Raji (cell line): Measurements from ENCODE around the gene MICALL1.

ENCODE experiments used
- POLR2A ChIP-seq: IDR thresholded peaks from 2 replicates; pipeline ENCODE4 v1.6.1; 2011; ENCODE audit warnings: low read depth, low read length, control low read depth; ENCODE audit not compliant: insufficient read depth

Gene MICALL1

DNA sequence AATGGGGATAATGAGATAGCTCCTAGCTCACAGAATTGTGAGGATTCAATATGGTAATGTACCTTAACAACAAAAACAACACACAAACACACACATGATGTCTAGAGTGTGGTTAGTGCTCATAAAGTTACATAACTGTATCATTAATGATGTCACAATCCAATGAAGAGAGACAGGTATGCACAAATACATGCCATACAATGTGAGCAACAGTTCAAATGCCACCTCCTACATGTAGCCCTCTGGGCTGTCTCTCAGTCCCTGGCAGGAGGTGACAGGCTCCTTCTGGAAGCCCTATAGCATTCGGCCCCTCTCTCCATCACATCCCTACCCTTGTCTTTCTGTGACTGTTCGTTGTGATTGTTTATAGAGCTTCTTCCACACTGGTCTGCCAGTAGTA, 8.3 kb upstream of the MICALL1 start:
- no peak for TF ChIP-seq POLR2A

DNA sequence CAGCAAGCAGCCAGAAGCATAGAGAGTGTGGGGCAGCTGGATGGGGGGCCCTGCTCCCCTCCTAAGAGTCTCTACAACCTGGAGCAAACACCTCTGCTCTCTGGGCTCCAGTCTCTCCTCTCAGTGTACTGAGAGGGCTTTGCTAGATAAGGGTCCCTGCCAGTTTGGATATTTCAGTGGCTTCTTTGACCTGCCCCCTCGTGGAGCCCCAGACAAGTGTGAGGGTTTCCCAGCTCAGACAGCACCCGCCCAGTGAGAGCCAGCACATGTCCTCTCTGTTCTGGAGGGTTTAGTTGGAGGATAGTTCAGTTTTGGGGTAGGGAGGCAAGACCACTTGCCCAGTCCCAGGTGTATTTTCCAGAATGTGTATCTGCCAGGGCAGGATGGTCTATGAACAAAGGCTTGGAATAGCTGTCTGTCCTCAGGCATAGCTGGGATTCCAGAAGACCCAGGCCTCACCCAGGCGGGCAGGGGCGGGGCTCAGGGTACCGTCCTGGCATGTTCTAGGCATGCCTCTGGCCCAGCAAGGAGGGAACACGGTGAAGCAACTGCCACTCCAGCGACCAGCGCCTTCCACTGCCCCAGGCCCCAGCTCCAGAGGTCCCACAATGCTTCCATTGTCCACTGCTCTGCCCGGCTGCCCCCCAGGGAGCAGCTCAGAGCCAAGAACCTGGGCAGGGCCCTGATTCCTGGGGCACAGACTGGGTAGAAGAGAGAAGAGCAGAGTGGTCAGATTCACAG, 7.5 kb upstream of the MICALL1 start:
- no peak for TF ChIP-seq POLR2A

DNA sequence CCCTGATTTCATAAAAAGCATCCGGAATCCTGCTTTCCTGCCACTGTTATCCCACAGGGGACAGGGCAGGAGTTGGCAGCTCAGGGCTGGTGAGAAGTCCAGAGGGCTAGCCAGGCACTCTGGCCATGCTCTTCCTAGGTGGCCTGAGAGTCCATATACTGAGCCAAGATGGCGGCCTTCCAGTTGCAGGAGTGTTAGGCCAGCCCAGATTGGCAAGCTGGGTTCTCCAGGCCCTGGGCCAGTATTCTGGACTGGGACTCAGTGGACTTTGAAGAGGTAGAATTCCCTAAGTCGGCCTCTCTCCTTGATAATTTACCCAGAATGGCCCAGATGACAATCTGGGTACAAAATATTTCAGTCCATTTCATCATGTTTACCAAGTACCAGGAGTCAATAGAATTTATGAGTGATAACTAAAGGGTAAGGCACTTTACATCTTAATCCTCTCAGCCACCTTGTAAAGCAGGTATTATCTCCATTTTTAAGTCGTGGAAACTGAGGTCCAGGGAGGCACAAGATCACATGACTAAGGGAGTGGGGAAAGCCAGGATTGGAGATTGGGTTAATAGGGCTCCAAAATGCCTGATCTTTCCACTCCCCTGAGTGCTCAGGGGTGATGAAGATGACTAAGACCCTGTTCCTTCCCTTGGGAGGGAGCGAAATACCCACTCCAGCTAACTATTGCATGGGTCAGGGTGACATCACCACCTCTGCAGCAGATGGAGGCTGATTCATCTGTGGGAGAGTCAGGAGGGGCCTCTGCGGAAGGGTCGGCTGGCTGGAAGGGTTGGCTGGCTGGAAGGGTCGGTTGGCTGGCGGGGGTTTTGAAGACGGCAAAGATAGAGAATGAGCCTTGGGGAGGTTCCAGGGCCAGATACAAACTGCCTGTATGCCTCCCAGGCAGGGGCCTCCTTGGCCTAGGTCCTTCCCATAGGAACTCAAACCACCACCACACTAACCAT, 1.2 kb upstream of the MICALL1 start:
- no peak for TF ChIP-seq POLR2A

DNA sequence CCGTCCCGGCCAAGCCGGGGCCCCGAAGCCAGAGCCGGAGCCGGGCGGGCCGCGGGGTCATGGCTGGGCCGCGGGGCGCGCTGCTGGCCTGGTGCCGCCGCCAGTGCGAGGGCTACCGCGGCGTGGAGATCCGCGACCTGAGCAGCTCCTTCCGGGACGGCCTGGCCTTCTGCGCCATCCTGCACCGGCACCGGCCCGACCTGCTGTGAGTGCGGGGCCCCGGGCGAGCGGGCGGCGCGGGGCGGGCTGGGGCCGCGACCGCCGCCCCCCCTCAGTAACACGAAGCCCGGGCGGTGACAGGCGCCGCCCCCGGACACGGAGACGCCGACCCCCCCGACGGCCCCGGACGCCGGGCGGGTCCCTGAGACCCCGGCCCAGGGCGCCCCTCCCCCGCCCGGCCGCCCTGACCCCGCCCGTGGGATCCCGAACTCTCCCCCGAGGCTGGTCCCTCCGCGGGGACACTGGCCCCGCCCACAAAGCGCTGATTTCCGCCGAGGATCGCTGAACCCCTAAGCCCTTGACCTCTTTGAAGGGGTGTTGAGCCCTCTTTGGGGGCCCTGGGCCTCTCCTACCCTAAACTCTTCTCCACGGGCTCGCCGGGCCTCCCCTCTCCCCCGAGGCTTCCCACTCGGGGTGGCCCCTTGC, 389 bp downstream of the MICALL1 start:
- TF ChIP-seq POLR2A = peak; percentile 52; the same call in 1 of the 2 replicates

DNA sequence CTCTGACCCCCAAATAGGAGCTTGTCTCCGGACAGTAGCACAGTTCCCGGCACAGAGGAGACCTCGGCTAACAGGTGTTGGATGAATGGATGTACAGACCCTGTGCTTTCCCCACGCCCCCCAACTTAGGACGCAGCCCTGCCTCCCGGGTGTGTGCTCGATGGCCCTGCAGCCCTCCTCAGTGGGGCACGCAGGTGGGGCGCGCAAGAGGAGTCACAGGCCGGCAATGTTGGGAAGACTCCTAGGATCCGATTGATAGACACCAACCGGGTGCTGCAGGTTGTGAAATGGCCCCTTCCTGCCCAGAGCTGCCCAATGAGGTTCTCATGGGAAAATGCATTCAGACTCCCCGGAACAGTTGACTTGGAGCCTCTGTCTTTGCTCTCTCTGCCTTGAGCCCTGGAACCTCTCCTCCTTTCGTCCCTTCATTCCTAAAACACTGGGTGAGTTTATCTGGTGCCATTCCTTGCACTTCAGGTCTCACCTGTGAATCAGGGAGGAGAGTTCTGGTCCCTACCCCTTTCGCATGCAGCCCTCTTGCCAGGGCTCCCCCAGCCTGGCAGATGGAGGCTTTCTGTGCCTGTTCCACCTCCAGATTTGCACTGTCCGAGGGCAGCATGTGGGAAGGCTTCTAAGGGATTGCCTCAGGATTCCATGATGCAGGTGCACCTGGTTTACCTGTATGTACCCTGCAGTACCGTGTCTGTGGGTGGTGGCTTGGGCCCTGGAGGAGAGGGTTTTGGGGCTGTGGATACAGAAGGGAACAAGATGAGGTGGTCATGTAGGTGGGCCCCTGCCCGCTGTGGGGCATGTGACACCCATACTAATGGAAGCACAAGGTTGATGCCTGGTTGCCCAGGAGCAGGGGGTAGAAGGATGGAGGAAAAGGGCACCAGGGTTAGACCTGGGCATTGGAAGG, 1.2 kb downstream of the MICALL1 start:
- TF ChIP-seq POLR2A = no peak

DNA sequence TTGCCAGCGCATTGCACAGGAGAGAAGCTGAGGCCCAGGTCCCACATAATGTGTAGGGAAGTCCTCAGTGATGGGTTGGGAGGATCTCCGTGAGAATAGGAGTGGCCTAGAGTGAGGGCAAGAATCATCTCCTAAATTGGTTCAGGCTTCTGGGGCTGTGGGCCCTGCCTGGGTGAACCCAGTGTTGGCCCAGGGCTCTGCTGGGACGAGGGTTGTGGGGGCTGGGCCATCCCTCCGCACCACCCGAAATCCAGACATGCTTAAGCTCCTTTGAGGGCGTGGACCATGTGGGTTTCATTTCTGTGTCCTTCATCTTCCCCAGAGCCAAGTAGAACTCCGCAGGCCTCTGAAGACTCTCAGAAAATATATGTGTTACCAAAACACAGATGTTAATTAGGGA, 3.7 kb downstream of the MICALL1 start:
- no peak for TF ChIP-seq POLR2A

DNA sequence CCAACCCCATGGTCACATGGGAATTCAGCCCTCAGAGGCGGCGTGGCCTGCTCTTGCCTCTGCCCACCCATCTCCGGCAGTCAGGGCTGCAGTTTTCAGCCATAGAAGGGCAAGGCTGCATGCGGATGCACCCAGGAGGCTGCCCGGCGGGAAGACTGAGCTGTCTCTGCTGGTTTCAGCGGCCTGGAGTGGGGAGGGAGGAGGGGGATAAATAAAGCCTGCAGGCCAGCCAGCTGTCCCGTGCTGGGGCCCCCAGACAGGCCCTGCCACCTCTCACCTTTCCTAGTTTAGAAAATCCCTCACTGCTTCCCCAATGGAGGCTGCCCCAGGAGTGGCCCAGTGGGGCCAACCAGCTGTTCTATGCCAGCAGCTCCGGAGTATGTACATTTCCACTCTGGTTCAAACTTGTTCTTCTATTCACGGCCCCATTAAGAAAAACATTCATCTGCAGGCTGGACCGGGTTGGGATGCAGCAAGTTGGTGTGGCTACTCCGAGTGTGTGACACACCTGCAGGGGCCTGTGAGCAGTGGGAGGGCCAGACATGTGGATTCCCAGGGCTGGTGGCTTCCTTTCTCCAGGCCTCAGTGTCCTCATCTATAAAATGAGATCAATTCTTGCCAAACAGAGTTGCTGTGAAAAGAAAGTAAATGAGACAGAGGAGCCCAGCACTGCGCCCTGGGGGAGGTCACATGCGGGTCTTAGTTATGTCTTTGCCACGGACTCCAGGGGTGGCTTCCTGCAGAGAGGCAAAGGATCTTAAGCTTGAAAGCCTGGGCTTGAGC, 5.0 kb downstream of the MICALL1 start:
- TF ChIP-seq POLR2A = no peak

DNA sequence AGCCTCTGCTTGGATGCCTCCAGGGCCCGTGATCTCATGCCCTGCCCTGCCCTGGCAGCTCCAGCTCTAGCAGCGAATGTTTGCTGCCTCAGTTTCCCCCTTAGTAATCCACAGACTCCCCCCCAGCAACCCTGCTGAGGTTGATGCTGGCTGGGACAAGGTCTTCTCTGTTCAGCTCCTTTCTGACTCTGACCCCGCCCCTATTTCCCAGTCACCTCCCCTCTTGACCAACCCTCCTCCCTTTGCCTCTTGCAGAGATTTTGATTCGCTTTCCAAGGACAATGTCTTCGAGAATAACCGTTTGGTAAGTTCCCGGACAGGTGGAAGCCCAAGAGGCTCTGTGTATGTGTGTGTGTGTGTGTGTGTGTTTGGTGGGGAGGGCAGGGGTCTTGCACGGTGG, 5.6 kb downstream of the MICALL1 start:
- no peak for TF ChIP-seq POLR2A

DNA sequence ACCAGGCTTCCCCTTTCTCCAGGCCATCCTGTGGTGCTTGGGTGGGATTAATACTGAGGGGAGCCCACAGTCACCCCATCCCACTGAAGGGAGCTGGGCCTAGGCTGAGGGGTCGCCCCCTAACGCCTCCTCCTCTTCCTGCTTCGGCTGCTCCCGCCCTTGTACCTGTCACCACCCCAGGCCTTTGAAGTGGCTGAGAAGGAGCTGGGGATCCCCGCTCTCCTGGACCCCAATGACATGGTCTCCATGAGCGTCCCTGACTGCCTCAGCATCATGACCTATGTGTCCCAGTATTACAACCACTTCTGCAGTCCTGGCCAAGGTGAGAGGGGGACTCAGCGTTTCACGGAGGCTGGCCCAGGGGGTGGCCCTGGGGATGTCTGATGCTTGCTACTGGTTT, 6.1 kb downstream of the MICALL1 start:
- TF ChIP-seq POLR2A = no peak

DNA sequence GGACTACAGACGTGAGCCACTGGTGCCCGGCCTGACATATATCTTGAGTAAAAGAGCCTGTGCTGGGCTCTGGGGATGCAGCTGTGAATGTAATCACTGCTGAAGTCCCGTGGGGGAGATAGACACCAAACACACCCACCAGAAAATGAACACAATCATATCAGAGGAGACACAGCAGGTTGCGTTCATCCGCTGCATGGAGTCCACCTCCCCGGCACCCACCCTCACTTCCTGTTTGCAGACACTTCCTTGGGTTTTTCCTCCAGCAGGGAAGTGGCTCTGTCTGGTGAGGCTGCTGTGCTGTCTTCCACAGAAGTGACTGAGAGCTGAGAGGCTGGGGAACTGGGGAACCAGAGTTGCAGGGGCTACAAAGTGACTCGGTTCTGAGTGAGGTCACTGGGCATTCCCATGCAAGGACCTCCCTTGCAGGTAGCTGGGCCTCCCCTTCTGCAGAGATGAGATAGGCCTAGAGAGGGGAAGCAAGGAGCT, 7.2 kb downstream of the MICALL1 start:
- TF ChIP-seq POLR2A = no peak

DNA sequence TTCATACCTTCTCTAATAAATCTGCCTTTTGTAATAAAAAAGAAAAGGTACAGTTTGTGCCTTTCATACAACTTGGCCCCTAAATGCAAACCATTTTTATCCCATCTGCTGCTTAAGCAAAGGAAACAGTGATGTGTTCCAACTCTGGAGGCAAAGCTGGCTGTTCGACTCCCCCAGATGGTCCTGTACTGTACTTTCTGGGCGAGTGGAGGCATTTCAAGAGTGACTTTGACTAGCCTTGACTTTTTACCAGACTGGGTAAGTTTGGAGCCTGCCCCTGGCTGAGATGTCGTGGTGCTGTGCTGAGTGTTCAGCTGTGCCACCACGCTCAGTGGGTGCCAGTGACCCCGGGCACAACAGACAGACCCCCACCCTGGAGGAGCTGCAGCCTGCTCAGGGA, 10.2 kb downstream of the MICALL1 start:
- TF ChIP-seq POLR2A = no peak

DNA sequence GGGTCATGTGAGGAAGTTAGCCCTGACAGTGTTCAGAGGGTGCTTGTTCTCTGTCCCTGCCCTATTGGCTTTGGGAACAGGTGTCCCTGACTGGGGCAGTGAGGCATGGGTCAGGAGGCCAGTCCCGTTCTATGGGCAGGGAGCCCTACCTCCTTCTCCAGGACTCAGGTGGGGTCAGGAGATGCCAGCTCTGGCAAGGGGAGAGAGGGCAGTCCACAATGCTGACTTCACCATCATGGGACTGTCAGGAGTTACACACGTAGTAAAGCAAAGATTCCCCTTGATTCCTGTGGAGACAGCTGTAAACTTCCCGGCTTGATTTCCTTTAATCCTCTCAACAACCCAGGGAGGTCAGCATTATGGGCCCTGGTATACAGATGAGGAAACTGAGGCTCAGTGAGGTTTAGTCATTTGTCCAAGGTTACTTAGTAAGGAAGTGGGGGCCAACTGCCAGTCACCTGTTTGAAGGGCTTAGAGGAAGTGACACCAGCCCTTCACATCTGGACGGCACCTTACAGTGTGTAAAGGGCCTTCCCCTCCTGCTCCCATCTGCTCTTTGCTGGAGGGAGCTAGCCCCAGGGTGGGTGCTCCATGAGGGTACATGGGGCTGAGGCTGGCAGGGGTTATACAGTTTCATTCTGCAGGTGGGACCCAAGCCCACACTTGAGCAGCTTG, 11.9 kb downstream of the MICALL1 start:
- TF ChIP-seq POLR2A = no peak

DNA sequence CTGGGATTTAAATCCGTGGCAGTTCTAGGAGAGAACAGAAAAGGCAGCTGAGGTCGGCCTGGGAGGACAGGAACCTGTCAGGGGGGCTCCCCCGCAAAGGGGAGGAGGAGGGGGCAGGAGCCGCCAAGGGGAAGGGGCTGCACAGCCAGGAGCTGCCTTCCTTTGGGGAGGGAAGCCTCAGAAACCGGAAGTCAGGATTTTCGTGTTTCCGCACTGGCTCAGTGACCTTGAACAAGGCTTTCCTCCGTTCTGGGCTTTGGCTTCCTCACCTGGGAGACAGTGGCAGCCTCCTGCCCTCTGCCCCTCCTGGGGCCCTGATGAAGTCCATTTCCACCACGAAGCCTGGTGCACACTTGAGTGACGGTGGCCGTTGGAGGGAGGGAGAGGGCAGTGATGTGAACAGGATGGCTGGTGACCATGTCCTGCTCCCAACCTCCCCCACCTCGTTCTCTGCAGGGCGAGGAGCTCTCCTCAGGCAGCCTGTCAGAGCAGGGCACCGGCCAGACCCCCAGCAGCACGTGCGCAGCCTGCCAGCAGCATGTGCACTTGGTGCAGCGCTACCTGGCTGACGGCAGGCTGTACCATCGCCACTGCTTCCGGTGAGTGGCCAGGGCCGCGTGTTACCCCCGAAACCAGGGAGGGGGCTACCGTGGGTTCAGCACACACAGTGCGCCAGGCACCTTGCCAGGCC, 12.6 kb downstream of the MICALL1 start:
- TF ChIP-seq POLR2A = no peak

DNA sequence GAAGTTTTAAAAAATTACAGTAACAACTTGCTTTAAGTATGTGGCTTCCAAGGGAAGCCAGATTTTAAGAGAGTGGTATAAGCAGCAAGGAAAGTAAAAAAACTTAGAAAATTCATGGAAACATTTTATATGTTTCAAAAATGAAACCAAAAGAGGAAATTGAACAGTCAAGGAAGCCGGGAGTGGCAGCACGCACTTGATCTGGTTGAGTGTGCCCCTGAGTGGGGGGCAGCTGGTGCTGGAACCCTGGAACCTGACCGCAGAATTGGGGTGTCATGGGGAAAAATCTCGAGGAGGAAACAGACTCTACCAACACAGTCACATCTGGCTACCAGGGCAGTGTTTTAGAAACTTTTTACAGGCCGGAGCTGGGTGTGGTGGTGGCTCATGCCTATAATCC, 14.0 kb downstream of the MICALL1 start:
- no peak for TF ChIP-seq POLR2A
